ENCODE results near the gene HSPA9.

Gene HSPA9

GRCh38 chr5:138605254-138605972, 30.2 kb upstream of the HSPA9 start:
- no peaks in the 10 kb centered on the region for H3K36me3 ChIP-seq (ENCODE audit: control insufficient read depth, low read depth, low read length)
- no peaks in the 10 kb centered on the region for H3K27me3 ChIP-seq (ENCODE audit: control insufficient read depth, insufficient read depth, low read length)
- H3K4me1 ChIP-seq (ENCODE audit: control insufficient read depth, low read depth, low read length) = peaks cover 9% of the 10 kb centered on the region
- no peaks in the 10 kb centered on the region for H3K9me3 ChIP-seq (ENCODE audit: control insufficient read depth, low read depth, low read length)
- no peak overlapping the region for H3K9ac ChIP-seq (ENCODE audit: low read length)
- no peak overlapping the region for H3K27ac ChIP-seq (ENCODE audit: low read length)
- no peak overlapping the region for H3K4me3 ChIP-seq (ENCODE audit: low read length)

- no peak overlapping the region for H3K27ac ChIP-seq (ENCODE audit: low read length)
- no peaks in the 10 kb centered on the region for H3K9me3 ChIP-seq (ENCODE audit: control insufficient read depth, low read depth, low read length)
- H3K36me3 ChIP-seq (ENCODE audit: control insufficient read depth, low read depth, low read length) = no peaks in the 10 kb centered on the region
- H3K9ac ChIP-seq (ENCODE audit: low read length) = no peak overlapping the region
- no peaks in the 10 kb centered on the region for H3K4me1 ChIP-seq (ENCODE audit: control insufficient read depth, low read depth, low read length)
- no peaks in the 10 kb centered on the region for H3K27me3 ChIP-seq (ENCODE audit: control insufficient read depth, insufficient read depth, low read length)
- no peak overlapping the region for H3K4me3 ChIP-seq (ENCODE audit: low read length)
These were observed 29.1 kb upstream of the HSPA9 start for GRCh38 chr5:138604176-138604785.

- H3K9me3 ChIP-seq (ENCODE audit: control insufficient read depth, low read depth, low read length) = no peaks in the 10 kb centered on the region
- H3K27me3 ChIP-seq (ENCODE audit: control insufficient read depth, insufficient read depth, low read length) = no peaks in the 10 kb centered on the region
- no peaks in the 10 kb centered on the region for H3K4me1 ChIP-seq (ENCODE audit: control insufficient read depth, low read depth, low read length)
- H3K27ac ChIP-seq (ENCODE audit: low read length) = no peak overlapping the region
- H3K4me3 ChIP-seq (ENCODE audit: low read length) = no peak overlapping the region
- H3K36me3 ChIP-seq (ENCODE audit: control insufficient read depth, low read depth, low read length) = no peaks in the 10 kb centered on the region
- H3K9ac ChIP-seq (ENCODE audit: low read length) = no peak overlapping the region
These were observed 28.2 kb upstream of the HSPA9 start for GRCh38 chr5:138603249-138603920.

GRCh38 chr5:138602371-138603000, 27.3 kb upstream of the HSPA9 start:
- Histone ChIP-seq H3K36me3 (ENCODE audit: control insufficient read depth, low read depth, low read length) (no peaks in the 10 kb centered on the region), H3K9ac (ENCODE audit: low read length) (no peak overlapping the region), H3K4me1 (ENCODE audit: control insufficient read depth, low read depth, low read length) (no peaks in the 10 kb centered on the region), H3K27ac (ENCODE audit: low read length) (no peak overlapping the region), H3K27me3 (ENCODE audit: control insufficient read depth, insufficient read depth, low read length) (no peaks in the 10 kb centered on the region), H3K9me3 (ENCODE audit: control insufficient read depth, low read depth, low read length) (no peaks in the 10 kb centered on the region), H3K4me3 (ENCODE audit: low read length) (no peak overlapping the region)

- no peaks in the 10 kb centered on the region for H3K4me1 ChIP-seq (ENCODE audit: control insufficient read depth, low read depth, low read length)
- H3K9me3 ChIP-seq (ENCODE audit: control insufficient read depth, low read depth, low read length) = no peaks in the 10 kb centered on the region
- no peak overlapping the region for H3K4me3 ChIP-seq (ENCODE audit: low read length)
- H3K36me3 ChIP-seq (ENCODE audit: control insufficient read depth, low read depth, low read length) = no peaks in the 10 kb centered on the region
- no peak overlapping the region for H3K9ac ChIP-seq (ENCODE audit: low read length)
- H3K27ac ChIP-seq (ENCODE audit: low read length) = no peak overlapping the region
- no peaks in the 10 kb centered on the region for H3K27me3 ChIP-seq (ENCODE audit: control insufficient read depth, insufficient read depth, low read length)
These were observed 26.2 kb upstream of the HSPA9 start for GRCh38 chr5:138601444-138601843.

- H3K9ac ChIP-seq (ENCODE audit: low read length) = no peak overlapping the region
These were observed 25.2 kb upstream of the HSPA9 start for GRCh38 chr5:138600446-138600845.

GRCh38 chr5:138597661-138598400, 22.6 kb upstream of the HSPA9 start:
- Histone ChIP-seq H3K27ac (ENCODE audit: low read length) (no peak overlapping the region), H3K36me3 (ENCODE audit: control insufficient read depth, low read depth, low read length) (no peaks in the 10 kb centered on the region), H3K27me3 (ENCODE audit: control insufficient read depth, insufficient read depth, low read length) (no peaks in the 10 kb centered on the region), H3K4me3 (ENCODE audit: low read length) (no peak overlapping the region), H3K9ac (ENCODE audit: low read length) (no peak overlapping the region), H3K9me3 (ENCODE audit: control insufficient read depth, low read depth, low read length) (no peaks in the 10 kb centered on the region), H3K4me1 (ENCODE audit: control insufficient read depth, low read depth, low read length) (no peaks in the 10 kb centered on the region)

More at GRCh38 chr5:138600446-138600845, 25.2 kb upstream of the HSPA9 start:
- Histone ChIP-seq H3K27me3 (ENCODE audit: control insufficient read depth, insufficient read depth, low read length) (no peaks in the 10 kb centered on the region), H3K9me3 (ENCODE audit: control insufficient read depth, low read depth, low read length) (no peaks in the 10 kb centered on the region), H3K27ac (ENCODE audit: low read length) (no peak overlapping the region), H3K4me1 (ENCODE audit: control insufficient read depth, low read depth, low read length) (no peaks in the 10 kb centered on the region), H3K36me3 (ENCODE audit: control insufficient read depth, low read depth, low read length) (no peaks in the 10 kb centered on the region), H3K4me3 (ENCODE audit: low read length) (no peak overlapping the region)

GRCh38 chr5:138596105-138596881, 21.1 kb upstream of the HSPA9 start:
- H3K27me3 ChIP-seq (ENCODE audit: control insufficient read depth, insufficient read depth, low read length) = no peaks in the 10 kb centered on the region
- H3K27ac ChIP-seq (ENCODE audit: low read length) = no peak overlapping the region
- no peak overlapping the region for H3K9ac ChIP-seq (ENCODE audit: low read length)
- no peaks in the 10 kb centered on the region for H3K9me3 ChIP-seq (ENCODE audit: control insufficient read depth, low read depth, low read length)
- H3K36me3 ChIP-seq (ENCODE audit: control insufficient read depth, low read depth, low read length) = no peaks in the 10 kb centered on the region
- no peak overlapping the region for H3K4me3 ChIP-seq (ENCODE audit: low read length)
- H3K4me1 ChIP-seq (ENCODE audit: control insufficient read depth, low read depth, low read length) = no peaks in the 10 kb centered on the region

GRCh38 chr5:138595180-138595795, 20.1 kb upstream of the HSPA9 start:
- Histone ChIP-seq H3K27ac (ENCODE audit: low read length) (no peak overlapping the region), H3K4me3 (ENCODE audit: low read length) (no peak overlapping the region), H3K4me1 (ENCODE audit: control insufficient read depth, low read depth, low read length) (no peaks in the 10 kb centered on the region), H3K36me3 (ENCODE audit: control insufficient read depth, low read depth, low read length) (no peaks in the 10 kb centered on the region), H3K27me3 (ENCODE audit: control insufficient read depth, insufficient read depth, low read length) (no peaks in the 10 kb centered on the region), H3K9me3 (ENCODE audit: control insufficient read depth, low read depth, low read length) (no peaks in the 10 kb centered on the region), H3K9ac (ENCODE audit: low read length) (no peak overlapping the region)

GRCh38 chr5:138594305-138595058, 19.3 kb upstream of the HSPA9 start:
- H3K4me3 ChIP-seq (ENCODE audit: low read length) = no peak overlapping the region
- no peak overlapping the region for H3K9ac ChIP-seq (ENCODE audit: low read length)
- H3K4me1 ChIP-seq (ENCODE audit: control insufficient read depth, low read depth, low read length) = no peaks in the 10 kb centered on the region
- no peak overlapping the region for H3K27ac ChIP-seq (ENCODE audit: low read length)
- no peaks in the 10 kb centered on the region for H3K9me3 ChIP-seq (ENCODE audit: control insufficient read depth, low read depth, low read length)
- H3K27me3 ChIP-seq (ENCODE audit: control insufficient read depth, insufficient read depth, low read length) = no peaks in the 10 kb centered on the region
- no peaks in the 10 kb centered on the region for H3K36me3 ChIP-seq (ENCODE audit: control insufficient read depth, low read depth, low read length)
